GM18909 (cell line): ENCODE data around the gene TNFAIP8L3.
"Not testable (repeated sequence)": the region's sequence is repeated elsewhere in the genome, so short reads cannot be mapped to it uniquely, and the experiment has no call there.

ENCODE experiments used
- ATAC-seq: cut with Tn5 transposase; IDR thresholded peaks from one replicate; pipeline ENCODE4 v1.9.1; 2021; ENCODE audit warnings: mild to moderate bottlenecking; ENCODE audit not compliant: unreplicated experiment, poor library complexity

TNFAIP8L3 gene

DNA sequence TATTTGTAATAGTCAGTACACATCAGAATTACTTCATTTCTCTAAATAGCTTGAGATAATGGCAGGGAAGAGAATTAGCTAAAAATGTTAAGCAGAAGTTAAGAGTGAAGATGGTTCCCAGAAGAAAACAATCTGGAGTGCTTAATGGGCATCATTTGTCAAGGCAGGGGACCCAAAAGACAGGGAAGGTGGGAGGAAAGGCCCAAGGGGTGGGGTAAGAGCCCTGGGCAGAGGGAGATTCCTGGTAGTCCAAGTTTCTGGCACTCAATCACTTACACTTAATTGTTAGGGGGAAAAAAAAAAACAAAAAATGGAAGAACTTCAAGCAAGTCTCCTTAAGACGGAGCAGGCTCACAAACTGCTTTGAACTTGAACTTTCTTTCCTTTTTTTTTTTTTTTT, 28.9 kb downstream of the TNFAIP8L3 start:
- ATAC-seq: no peak

DNA sequence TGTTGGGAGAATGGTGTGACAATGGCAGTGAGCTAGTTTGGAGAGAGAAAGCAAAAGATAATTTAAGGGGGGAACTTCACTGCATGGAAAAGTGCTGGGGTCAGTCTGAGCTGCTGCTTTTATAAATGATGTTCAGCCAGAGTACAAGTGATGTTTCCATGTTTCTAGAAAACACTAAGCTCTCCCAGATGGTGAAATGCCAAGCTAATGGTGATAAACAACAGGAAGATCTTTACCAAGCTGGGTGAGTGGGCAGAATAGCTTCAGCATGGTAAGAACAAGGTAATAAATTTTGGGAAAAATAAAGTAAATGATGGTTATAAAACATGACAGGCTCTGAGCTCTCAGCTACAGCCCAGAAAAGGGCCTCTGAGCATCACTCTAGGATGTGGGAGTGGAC, 29.4 kb downstream of the TNFAIP8L3 start:
- no peak for ATAC-seq

DNA sequence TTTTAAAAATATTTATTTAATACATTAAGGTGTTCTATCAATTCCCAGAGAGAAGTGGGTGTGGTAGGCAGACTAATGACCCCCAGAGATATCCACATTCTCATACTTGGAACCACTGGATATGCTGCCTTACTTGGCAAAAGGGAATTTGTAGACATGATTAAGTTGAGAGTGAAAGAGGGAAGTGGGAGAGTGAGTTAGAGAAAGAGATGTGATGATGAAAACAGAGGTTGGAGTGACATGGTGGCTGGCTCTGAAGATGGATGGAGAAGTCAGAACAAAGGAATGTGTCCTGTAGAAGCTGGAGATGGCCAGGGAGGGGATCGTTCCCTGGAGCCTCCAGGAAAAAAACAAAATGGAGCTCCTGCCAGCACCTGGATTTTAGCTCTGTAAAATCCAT, 32.0 kb downstream of the TNFAIP8L3 start:
- no peak for ATAC-seq

DNA sequence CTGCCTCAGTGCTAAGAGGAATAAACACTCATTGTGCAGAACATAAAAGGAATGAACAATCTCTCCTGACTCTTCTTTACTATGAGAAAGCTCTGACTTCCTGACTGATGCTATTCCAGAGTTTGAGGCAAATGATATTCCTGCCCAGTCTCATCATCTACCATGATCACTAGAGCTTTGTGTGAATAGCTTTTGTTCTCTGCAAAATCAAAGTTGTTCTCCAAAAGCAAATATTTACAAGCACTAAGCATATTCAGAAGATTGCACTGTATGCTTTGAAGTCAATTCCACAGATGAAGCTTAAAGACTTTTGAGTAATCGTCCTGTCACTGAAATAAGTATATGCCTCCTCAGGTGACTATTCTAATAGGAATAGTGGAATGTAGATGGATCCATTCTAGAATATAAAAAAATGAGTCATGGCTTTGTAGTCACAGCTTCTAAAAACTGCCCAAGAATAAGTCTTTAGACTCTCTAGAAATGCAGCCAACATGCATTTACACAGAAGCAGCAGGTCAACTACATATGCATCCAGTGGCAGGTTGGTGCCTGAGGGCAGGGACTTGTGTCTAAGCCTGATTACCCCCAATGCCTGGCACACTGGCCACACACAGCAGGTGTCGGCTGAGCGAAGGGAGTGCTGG, 34.6 kb downstream of the TNFAIP8L3 start:
- ATAC-seq: no peak

DNA sequence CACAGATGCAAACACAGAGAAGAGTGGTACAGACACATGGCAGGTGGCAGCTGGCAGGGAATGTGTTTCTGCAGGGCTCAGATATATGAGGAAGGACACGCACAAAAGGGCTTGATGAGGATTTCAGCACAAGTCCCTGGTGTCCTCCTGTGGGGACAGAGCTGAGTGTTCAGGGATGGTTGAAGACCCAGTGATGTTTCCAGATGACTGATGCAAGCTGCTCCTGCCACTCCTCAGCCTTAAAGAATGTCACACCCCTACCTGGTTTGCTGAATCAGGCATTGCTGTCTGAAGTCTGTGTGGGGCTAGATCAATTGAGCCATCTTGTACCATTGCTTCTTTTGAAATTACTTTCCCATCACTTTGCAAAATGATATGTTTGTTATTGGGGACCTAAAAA, 40.2 kb downstream of the TNFAIP8L3 start:
- ATAC-seq: no peak

DNA sequence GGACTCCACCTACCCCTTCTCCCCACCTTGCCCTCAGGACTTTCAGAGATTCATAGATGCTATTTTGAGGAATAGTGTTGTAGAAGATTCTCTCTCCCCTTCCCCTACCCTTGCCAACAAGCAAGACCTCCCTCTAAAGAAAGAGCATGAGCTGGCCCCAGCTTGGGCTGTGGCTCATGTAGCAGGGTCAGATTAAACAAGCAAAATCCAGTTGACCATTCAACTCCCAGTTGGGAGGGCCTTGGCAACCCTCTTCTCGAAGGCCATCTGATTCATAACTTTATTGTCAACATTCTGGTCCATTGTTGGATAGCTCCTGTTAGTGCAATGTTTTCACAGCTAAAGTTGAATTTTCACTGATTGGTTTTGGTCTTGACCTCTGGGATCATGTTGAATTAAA, 41.1 kb downstream of the TNFAIP8L3 start:
- ATAC-seq: no peak

DNA sequence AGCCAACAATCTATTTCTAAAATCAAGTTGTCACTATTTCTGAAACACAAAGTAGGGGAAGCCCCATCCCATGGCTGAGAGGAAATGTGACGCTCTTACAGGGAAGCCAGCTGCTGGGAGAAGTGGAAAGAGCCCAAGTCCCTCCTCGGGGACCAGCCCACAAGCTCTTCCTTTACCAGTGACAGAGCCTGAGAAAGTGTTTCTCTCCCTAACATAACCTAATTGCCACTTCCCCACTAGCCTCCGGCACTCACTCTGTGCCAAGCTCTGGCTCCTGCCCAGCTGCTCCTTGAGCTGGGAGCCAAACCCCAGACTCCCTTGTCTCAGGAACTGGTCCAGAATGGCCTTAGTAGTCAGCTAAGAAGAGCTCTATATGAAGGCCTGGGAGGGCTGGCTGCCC, 42.9 kb downstream of the TNFAIP8L3 start:
- ATAC-seq: no peak

DNA sequence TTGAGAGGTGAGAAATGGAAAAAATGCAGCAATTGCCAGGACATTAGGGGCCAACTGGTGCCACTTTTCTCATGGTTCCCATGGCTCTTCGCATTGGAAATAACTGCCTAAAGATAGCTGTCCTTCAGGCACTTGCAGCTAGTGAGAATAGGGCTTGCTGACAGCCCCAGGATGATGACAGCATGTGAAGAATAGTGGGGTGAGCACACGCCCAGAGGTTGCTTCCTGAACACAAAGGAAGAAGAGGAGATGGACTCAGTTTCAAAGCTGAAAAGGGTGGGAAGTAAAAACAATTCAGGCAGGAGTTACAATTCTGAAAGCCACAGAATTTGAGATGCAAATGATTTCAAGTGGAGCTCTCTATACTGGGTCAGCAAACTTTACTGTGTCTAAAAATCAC, 45.6 kb downstream of the TNFAIP8L3 start:
- ATAC-seq: no peak

DNA sequence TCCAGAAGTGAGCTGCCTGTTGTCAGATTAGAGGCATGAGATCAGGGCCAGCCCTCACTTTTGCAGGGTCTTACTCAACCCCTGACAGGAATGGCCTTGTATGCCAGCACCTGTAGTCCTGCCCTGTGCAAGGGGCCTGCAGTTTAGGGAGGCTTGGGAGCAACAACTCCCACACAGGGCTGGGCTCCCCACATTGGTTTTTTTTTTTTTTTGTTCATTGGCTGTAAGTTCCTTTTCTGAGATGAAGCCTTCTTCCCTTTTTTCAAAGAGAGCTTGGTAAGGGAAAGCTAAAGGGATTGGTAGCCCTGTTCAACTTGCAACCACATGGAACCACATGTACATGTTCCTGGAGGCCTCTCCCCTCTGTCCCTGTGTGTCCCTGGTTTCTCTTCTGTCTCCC, 46.4 kb downstream of the TNFAIP8L3 start:
- ATAC-seq: no peak

DNA sequence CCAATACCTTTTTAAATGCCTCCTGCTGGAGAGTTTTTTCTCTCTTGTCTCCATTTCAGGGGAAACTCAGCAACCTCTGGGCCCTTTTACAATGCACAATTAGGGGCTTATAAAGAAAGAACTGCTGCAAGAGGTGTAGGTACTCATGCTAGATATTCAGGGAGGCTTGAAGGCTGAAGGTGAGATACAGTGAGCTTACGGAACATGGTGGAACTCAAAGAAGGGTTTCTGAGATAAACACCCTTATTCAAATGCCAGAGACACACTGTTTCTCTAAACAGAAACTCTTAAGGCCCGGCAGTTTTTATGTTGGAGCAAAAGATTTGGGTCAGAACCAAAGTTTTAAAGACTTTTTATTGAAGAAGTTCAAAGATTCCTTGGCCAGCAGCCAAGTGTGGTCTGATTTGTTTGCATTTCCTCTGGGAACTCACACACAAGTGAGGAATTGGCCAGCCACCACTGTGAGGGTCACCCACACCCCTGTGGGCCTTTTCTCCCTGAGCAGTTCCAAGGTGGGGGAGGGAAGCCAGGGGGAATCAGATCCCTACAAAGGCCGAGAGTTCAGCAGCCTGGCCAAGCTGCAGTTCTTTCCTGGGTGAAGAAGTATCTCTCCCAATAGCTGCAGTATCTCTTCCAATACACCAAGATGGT, 47.8 kb downstream of the TNFAIP8L3 start:
- no peak for ATAC-seq

DNA sequence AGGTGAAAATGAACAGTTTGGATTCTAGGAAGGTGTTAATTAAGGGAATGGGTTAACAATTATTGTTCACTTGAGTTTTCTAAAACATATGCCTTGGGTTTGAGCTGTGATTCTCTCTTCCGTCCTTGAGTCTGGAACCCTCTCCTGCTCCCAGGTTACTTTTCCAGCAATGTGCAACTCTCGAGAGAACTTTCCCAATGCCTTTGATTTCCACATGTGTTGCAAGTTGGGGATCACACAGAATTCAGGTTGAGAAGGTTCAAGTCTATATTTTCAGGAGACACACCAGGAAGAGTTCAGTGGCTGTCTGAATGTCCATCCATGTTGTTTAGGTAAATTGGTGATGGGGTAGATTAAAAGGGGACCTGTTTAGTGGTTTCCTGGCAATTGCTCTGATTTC, 48.7 kb downstream of the TNFAIP8L3 start:
- no peak for ATAC-seq

DNA sequence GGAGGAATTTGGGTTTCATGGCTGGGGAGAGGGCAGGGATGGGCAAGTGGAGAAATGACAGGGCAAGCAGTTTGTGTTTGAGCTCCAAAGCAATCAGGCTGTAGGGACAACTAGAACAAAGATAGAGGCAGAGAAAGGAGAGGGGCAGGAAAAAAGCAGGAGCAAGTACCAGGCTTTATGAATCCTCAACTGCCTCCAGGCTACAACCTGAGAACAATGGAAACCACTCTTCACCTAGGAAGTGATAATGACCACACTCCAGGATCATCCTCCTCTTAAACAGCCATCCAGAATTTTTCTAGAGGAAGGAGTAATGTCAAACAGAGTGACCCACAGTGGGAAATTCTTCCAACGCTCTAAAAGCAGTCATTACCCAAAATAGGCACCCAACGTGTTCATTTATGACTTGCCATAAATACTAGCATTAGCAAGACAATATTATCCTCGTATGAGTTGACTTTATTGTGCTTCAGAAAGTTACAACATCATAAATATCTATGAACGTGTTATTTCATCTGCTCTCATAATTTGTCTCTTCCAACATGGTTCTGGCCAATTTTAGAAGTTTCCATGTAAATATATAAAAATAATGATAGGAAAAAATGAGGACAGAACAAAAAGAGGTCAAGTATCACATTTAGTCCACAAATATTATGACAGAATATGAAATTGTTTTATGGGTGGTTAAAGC, 50.5 kb downstream of the TNFAIP8L3 start:
- ATAC-seq: no peak

DNA sequence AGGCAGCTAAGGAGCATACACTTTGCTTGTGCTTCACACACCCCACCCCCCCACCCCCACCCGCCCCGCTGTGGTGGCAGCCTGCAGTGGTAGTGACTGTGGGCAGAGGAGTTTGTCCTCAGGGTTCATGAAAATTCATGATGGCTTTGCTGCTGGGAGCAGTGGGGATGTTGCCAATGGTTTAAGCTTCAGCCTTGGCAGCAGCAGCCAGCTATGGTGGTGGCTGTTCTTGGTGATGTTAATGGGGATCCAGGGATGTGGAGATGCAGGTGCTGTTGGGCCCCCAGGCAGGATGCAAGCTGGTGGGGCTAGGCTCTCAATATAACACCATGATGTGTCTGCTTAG, 55.8 kb downstream of the TNFAIP8L3 start:
- ATAC-seq: no peak

DNA sequence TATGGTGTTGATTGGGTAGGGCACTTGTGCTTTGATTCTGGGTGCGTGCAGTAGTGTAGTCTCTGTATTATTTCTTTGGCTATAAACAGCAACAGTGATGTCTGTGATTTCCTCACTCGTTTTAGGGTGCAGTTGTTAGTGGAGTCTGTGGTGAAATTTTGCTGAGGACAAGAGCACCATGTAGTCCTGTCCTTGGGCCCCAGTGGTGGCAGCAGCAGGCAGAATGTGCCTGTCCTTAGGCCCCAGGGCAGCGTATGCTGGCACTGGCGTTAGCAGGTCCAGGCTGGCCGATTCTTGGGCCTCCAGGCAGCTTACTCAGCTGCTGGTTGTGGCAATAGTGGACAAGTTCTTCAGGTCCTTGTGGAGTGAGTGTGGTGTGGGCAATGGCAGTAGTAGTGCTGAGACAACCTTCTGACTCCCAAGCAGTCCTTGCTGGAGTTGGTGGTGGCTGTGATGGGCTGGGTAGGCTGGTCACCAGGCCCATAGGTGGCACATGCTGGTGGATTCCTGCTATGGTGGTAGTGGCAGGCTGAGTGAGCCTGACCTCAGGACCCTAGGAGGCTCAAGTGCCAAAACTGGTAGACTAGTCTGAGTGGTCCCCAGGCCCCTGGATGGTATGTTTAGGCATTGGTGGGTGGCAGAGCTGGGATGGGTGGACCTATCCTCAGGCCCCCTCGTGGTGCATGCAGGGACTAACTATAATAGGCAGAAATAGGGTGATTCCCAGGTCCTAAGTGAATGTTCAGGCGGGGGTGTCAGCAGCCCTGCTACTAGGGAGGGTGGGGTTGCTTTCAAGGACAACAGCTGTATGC, 56.3 kb downstream of the TNFAIP8L3 start:
- ATAC-seq: no peak

DNA sequence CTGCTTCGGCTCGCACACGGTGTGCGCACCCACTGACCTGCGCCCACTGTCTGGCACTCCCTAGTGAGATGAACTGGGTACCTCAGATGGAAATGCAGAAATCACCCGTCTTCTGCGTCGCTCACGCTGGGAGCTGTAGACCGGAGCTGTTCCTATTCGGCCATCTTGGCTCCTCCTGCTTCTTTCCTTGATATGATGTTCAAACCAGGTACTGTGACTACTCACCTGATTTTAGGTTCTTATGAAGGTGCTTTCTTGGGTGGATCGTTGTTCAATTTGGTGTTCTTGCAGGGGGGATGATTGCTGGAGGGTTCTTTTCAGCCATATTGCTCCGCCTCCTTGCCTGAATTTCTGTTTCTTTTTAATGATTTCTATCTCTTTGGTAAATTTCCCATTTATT, 57.2 kb downstream of the TNFAIP8L3 start:
- not testable (repeated sequence) for ATAC-seq

DNA sequence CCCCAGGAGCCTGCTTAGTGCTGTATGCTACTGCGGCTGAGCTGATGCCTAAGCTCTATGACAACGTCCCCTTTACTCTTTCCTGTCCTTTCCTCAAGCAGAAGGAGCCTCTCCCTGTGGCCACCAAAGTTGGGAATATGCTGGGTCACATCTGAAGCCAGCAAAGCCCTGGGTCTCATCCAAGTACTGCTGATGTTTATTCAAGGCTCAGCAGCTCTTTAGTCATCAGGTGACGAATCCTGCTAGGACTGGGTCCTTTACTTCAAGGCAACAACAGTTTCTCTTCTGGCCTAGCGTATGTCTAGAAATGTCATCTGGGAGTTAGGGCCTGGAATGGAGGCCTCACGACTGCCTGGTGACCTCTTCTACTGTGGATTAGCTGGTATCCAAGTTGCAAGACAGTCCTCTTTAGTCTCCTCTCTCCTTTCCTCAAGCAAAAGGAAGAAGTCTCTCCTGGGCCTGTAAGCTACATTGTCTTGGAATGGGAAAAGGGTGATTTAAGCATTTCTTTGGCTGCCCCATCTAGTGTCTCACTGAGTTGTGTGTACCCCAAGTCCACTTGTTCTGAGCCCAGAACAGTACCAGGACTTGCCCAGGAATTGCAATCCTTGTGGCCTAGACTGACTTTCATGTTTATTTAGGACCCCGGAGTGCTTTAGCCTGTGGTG, 63.9 kb downstream of the TNFAIP8L3 start:
- ATAC-seq: no peak

DNA sequence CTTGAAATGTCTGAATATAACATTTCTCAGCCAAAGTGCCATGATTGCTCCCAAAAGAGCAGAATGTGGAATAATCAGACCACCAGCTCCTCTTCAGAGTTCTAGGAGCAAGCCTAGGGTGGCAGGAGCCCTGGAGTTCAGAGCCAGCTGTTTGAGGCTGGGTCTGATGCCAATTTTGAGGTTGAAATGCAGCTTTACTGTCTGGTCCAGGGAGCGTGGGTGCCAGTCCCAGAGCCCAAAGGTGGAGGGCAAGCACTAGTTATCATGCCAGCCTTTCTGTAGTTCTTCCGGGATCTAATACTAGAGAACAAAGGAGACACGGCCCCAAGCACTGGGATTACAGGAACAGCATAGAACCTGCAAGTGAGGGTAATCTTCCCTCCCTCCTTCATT, 69.3 kb downstream of the TNFAIP8L3 start:
- ATAC-seq: no peak

DNA sequence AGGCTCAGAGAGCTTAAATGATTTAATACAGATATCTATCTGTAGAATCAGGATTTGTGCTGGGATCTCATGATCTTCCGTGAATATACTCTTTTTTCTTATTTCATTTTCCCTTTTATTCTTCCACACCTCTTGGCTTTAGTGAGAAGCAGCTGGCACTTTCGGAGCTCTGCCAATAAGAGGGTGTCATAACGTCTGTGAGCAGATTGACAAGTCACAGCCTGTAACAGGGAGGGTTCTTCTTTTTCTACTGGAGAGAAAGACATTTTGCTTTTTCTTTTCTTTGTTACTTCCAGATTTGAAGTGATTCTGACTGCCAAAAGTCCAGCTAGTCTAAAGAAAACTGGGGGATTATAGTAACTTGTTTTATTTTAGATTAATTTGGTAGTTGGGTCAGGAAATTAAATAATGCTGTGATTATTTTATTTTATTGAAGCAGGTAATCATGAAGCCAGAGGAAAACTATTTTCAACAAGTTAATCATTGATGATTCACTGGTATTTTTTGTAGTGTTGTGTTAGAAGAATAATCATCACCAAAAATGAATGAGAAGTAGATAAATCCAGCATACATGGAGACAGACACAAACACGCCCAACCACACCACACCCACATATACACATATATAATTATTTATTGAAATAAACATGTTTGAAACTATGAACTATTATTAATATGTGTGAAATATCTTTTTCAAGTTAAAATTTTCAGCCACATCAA, 69.8 kb downstream of the TNFAIP8L3 start:
- no peak for ATAC-seq

DNA sequence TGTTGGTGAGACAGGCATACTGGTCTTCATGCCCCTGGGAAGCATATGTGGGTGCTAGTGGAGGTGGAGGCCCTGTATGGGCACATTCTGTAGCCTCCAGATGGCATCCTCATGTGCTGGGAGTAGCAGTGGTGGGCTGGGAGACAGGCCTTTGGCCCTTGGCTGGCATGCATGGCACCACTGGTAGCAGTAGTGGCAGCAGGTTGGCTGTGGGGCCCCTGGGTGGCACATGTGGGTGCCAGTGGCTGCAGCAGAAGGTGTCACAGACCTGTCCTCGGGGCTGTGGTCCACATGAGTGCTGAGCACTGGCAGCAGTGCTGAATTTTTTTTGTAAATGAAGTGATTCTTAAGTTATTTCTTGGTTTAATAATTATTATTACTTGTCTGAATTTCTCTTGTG, 71.2 kb downstream of the TNFAIP8L3 start:
- no peak for ATAC-seq

DNA sequence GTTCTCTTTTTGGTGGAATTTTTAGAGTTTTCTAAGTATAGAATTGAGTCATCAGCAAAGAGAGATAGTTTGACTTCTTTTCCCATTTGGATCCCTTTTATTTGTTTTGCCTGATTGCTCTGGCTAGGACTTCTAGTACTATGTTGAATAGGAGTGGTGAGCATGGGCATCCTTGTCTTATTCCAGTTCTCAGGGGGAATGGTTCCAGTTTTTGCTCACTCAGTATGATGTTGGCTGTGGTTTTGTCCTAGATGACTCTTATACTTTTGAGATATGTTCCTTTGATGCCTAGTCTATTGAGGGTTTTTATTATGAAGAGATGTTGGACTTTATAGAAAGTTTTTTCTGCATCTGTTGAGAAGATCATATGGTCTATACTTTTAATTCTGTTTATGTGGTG, 72.5 kb downstream of the TNFAIP8L3 start:
- no peak for ATAC-seq
